GM19468 (cell line): ENCODE results near the gene CDYL2.
"Not testable (repeated sequence)": the region's sequence is repeated elsewhere in the genome, so short reads cannot be mapped to it uniquely, and the experiment has no call there.

Experiments
- ATAC-seq: cut with Tn5 transposase; IDR thresholded peaks from one replicate; pipeline ENCODE4 v1.9.1; 2021; ENCODE audit warnings: mild to moderate bottlenecking, moderate library complexity, moderate number of reproducible peaks; ENCODE audit not compliant: unreplicated experiment; ENCODE audit errors: extremely low read depth

The CDYL2 gene

DNA sequence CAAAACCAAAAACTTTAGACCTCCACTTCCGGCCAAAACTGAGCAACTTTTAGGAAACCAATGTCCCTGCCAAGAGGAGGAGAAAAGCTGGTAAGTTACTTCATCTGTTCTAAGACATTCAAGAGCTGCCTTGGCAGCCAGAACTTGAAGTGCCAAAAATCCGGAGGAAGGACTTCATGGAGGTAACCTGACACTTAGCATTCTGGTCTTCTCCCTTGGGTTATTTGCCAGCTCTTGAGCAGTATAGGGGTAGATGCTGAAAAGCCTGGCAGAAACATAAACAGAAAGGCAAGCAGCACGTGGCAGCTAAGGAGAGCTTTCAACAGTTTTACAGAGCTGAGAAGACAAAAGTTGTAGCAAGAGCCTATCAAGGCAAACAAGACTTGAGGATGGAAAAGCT, 53.2 kb downstream of the CDYL2 start:
- ATAC-seq = no peak

DNA sequence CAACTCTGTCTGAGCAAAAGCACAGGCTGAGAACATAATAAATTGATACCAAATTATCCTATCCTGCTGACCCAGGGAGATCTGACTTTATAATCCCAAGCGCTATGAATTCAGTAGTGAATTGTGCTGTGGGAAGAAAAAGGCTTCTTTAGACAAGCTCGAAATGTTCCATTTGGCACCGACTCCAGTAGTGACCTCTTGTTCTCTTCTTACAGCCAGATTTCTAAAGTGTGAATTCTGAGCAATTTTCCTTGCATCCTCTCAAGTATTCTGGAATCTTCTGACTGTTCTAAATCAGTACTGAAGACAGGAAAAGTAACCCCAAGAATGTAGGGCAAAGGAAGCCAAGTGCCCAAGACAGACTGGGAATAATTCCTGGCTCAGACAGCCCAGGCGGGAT, 58.2 kb downstream of the CDYL2 start:
- ATAC-seq = no peak

DNA sequence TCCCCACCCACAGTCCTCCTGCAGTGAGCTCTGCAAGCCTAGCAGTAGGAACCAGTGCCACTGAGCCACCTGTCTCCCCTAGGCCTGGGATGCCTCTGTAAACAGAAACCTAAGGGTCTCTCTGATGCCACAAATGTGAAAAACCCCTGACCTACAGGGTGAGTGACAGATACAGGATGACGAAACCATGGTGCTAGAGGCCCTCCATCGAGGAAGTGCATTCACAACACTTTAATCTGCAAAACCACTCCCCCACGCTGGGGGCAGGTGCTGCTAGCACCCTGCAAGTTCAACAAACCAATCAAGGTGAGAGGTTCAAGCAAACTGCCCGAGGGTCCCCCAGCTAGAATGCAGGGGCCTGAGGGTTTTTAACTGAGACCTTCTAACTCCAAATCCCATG, 59.5 kb downstream of the CDYL2 start:
- ATAC-seq = no peak

DNA sequence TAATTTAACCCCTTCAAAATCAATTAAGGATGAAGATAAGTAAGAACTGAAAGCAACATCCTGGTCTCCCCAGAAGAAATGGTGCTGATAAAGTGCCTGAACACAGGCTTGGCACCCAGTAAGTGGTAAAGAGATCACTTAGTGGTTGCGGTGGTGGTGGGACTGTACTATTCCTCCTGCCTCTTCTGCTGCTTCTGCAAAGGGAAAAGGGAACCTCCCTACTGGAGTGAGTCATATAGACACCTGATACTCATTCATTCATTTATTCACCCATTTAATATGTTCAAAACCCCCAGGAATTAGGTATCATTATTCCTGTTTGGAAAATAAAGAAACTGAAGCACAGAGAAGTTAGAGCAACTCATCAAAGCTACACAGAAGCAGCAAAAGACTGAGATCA, 60.6 kb downstream of the CDYL2 start:
- no peak for ATAC-seq

DNA sequence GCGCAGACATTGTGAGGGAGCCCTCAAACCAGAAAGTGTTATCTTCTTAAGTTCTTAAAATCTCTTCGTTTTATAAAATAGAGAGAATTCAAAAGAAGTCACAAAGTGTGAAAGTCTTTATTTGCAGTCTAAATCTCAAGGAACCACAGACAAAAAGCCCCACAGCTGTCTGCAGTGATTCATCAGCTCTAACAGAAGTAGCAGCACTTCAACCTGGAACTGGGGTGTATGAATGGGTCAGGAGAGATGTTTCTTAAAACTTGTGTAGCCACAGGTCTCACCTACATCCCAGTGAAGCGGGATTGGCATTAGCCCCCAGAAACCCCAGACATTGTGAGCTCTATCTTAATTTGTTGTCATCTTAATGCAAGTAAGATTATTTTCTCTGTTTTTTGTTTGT, 61.1 kb downstream of the CDYL2 start:
- no peak for ATAC-seq

DNA sequence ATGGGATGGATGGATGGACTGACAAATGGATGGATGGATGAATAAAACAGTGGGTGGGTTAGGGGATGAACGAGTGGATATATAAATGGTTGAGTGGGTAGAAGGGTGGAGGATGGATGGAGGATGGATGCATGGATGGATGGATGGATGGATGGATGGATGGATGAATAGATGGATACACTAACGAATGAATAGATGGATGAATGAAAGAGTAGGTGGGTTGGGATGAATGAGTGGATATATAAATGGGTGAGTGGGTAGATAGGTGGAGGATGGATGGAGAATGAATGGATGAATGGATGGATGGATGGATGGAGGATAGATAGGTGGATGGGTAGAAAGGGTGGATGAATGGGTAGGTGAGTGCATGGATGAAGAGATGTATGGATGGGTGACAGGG, 62.1 kb downstream of the CDYL2 start:
- ATAC-seq = no peak

DNA sequence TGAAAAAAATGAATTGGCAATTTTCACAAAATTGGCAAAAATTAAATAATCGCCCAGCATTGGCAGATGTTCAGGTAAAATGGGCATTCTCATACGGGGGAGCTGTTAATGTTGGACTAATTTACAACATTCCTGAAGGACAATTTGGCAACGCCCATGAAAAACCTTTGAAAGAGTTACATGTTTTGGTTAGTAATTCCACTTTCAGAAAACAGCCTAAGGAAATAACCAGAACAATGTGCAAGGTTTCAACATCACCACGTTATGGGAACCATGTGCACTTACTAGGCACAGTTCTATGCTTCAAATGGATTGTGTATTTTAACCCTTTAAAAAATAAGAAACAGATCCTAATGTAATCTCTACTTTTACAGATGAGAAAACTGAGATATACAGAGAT, 62.7 kb downstream of the CDYL2 start:
- ATAC-seq = no peak

DNA sequence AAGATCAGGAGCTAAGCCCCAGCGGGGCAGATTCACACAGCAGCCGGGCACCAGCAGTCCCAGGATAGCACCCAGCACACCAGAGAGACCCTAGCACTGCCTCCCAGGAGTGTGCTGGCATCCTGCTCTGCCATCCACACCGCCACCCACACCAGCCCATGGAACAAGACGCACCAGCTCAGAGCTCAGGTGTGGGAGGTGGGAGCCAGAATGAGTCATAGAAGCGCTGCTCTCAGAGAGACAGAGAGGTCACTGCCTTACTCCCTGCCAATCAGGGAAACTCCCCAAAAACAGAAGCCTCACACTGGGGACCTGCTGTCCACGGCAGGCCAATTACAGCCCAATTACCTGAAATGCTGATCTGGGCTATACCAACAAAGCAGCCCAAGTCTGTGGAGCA, 64.9 kb downstream of the CDYL2 start:
- no peak for ATAC-seq

DNA sequence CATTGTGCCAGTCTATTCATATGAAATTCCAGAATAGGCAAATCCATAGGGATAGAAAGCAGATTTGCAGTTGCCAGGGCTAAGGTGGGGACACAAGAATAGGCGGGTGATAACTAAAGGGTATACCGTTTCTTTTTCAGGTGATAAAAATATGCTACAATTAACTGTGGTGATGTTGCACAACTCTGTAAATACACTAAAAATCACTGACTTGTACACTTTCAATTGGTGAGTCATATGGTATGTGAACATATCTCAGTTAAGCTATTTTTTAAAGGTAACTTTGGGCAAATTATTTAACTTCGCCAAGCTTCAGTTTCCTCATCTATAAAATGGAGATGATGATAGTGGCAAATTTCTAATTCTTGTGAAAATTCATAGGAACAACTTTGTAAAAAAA, 65.9 kb downstream of the CDYL2 start:
- no peak for ATAC-seq

DNA sequence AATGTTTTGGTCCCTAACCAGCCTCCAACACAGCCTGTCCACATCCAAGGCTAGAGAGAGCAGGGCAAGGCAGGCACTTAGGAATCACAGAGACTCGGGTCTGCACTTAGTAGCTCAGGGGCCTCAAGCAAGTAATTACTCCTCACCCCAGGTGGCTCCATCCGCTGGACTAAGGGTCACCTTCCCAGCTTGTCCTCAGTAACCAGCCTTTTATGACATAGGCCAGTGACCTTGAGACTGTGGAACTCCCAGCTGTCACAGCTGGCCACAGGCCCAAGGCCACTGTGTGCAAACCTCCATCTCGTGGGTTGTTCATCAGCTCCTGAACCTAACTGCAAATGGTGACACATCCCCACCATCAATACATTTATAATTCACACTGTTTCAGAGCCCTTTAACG, 68.6 kb downstream of the CDYL2 start:
- no peak for ATAC-seq

DNA sequence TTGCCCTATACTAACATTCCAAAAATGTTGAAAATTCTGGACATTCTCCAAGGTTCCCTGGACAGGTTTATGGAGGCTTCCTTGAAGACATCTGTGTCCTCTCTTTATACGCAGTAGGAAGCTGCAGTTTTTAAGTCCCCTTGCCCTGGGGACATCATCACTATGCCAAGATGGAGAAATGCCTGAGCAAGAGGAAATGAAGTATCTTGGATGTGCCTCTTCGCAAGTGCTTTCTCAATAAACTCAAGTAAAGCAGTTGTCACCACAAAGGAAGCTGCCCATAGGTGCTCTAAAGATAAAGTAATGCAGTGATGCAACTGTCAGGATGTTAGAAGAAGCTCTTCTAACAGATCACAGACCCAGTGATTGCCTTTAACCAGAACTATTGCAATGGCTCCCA, 71.0 kb downstream of the CDYL2 start:
- no peak for ATAC-seq

DNA sequence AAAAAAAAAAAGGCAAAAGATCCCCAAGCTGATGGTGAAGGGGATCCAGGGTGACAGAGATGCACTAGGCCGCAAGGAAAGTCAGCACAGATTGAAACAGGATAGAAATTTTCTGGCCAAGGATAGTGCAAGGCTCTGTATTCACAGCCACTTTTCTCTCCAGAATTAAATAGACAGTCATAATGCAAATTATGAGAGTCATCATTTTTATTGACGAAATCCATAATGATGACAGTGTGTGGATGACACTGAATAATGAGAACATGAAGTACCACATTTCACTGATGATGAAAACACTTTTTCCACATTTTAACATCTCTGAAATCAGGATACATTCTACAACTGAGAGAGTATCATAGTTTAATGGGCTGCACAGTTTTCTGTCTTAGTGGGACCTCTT, 72.5 kb downstream of the CDYL2 start:
- no peak for ATAC-seq

DNA sequence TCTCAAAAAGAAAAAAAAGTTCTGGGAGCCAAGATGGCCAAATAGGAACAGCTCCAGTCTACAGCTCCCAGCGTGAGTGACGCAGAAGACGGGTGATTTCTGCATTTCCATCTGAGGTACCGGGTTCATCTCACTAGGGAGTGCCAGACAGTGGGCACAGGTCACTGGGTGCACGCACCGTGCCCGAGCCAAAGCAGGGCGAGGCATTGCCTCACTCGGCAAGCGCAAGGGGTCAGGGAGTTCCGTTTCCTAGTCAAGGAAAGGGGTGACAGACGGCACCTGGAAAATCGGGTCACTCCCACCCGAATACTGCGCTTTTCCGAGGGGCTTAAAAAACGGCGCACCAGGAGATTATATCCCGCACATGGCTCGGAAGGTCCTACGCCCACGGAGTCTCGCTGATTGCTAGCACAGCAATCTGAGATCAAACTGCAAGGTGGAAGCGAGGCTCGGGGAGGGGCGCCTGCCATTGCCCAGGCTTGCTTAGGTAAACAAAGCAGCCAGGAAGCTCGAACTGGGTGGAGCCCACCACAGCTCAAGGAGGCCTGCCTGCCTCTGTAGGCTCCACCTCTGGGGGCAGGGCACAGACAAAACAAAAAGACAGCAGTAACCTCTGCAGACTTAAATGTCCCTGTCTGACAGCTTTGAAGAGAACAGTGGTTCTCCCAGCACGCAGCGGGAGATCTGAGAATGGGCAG, 77.2 kb downstream of the CDYL2 start:
- ATAC-seq = not testable (repeated sequence)

DNA sequence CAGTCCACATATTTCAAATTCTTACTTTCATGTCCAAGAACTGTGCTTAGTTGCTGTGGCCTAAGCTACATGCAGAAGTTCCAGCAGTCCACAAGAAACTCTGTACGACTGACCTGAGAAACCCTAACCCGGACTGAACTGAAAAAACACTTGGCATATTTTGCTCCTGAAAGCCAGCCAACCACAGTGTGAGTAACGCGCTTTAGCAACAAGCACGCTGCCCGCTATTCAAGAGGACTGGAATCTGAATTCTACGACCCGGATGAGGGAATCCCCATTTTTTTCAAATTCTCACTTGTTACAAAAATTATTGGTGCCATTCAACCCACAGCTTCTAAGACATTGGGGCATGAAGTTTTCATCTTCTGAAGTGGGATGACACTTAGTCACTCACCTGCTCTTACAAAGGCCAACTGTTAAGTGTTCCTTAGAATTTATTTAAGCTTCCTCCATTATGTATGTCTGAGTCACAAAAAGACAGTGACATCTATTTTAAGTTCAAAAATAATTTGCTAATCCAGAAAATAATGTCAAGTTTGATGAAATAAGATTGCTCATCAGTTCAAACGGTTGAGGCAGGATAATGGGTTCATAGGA, 78.7 kb downstream of the CDYL2 start:
- no peak for ATAC-seq

DNA sequence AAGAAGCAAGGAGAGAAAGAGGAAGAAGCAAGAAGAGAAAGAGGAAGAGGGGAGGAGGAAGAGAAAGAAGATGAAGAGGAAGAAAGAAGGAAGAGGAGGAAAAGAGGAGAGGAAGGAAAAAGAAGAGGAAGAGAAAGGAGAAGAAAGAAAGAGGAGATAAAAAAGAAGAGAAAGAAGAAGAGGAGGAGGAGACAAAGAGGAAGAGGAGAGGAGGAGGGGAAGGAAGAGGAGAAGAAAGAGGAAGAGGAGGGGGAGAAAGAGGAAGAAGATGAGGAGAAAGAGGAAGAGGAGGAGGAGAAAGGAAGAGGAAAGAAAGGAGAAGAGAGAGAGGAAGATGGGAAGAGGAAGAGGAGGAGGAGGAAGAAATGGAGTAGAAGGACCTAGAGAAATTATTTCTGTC, 80.4 kb downstream of the CDYL2 start:
- ATAC-seq = no peak

DNA sequence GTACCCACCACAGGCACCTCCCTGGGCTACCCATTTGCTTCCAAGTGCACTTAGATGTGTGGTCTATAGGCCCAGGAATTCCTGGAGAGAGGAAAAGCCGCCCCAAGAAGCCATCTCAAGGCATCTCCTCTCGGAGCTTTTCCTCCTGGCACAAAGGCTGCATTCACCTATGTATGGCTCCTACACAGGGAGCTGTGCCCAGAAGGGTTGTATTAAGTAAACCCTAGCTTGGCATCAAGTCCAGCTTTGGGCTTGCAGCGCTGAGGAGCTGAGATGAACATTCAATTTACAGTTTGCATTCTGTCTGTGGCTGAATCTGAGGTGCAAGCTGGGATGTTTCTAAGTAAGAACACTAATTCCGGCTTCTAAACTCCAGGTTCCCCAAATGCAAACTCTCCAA, 81.3 kb downstream of the CDYL2 start:
- no peak for ATAC-seq

DNA sequence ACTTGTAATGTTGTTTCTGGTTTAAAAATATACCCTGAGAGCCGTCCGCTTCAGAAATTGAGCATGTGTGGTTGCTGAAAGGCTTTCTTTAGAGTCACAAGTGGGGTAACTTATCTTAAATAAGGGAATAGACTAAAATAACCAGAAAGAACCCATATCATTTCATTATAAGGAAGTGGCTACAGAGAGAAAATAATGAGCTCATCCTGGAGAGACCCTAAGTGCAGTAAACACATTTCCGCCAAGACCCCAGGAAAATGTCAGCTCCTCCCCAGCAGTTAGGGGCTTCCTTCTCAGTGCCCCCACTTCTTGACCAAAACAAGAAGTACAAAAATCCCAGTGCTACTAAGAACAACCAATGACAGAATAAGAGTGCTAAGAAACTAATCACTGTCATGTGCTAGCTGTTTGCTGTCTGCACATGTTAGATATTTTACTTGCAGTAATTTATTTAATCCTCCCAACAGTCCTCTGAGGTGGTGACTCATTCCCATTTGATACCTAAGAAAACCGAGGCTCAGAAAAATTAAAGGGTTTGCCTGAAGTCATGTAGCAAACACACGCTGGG, 83.5 kb downstream of the CDYL2 start:
- ATAC-seq = no peak

DNA sequence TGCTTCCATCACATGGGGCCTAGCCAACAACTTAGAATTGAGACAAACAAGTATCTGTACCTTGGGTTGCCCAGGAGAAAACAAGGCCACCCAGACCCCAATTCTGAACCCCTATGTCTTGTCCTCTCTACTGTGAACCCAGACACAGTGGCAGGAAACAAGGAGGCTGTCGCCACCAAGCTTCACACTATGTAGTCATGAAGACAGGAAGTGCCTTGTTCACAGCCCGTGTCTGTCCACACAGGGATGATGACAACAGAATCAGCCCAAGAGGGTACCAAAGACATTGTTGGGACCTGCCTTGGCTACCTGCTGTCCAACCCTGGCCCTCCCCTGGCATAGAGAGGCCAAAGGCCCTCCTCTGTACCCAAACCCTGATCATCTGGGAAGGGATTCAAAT, 84.8 kb downstream of the CDYL2 start:
- ATAC-seq = no peak

DNA sequence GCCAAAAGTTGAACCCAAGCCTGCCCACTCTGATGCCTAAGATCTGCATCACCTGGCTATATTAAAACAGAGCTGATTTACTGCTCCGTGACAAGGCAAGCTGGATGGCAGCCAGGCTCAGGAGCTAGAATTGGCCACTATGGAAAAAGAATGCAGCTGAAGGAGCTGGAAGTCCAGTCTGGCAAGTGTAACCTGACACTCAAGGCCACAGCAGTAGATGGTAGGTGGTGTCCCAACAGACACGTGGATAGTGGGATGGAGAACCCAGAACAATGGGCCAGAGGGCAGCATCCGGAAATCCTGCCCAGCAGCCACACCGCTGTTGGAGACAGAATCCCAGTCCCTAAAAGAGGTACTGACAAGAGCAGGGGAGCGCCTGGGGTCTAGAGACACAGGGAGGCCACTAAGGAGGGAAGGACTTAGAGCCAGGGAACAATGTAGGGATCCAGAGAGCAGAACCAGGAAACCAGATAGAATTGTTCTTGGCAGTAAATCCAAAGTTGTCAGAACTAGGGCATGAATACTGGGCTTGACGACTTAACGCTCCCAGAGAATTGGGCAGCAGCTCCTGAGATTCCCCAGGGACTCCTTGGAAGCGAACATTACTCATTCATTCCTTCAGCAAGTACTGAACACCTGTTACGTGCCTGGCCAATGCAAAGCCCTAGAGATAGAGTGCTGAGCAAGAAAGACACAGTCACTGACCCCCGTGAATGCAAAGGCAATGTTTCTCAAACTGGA, 85.7 kb downstream of the CDYL2 start:
- no peak for ATAC-seq

DNA sequence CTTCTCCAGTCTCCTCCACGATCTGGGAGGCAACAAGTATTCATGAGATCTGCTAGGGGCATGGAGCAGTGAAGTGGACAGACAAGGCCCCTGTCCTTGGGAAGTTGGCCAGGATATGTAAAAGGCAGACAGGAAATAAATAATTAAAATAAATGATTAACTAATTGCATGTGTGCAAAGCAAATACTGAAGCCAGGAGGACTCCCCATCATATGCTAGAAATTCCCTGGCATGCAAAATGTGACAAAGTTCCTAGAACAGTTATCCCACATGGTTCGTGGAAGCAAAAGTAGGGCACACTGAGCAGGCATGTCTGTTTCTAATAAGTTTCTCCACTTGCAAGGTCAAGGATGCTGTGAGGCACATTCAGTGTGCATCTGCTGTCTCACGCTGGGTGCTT, 86.8 kb downstream of the CDYL2 start:
- no peak for ATAC-seq

DNA sequence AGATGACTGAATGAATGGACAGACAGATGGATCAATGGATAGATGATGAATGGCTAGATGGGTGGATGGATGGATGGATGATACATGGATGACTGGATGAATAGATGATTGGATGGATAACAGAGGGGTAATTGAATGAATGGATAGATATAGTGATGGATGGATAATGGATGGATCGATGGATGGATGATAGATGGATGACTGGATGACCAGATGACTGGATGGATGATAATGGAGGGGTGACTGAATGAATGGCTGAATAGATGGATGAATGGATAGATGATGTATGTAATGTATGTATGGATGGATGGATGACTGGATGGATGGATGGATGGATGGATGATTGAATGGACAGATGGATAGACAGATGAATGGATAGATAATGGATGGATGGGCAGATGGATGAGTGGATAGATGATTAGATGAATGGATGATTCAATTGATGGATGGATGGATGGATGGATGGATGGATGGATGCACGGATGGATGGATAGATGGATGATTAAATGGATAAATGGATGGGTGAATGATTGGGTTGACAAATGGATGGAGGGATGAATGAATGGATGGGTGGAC, 87.7 kb downstream of the CDYL2 start:
- ATAC-seq = no peak
